ENCODE data around the gene CELF2. TPM values are rescaled to one million over a fixed set of nuclear protein-coding genes. Genes with fewer than 3 reads are reported as not detected.

CELF2 gene
- polyA plus RNA-seq, 1 donor from 2014 or later = 55.5 TPM

- Histone ChIP-seq H3K9me2 (ENCODE audit: insufficient read depth, low read length) (no peaks in the 10 kb centered on the region), H3K79me2 (replicated peaks; ENCODE audit: insufficient read depth, low read length) (peaks cover 2% of the 10 kb centered on the region), H3K9ac (ENCODE audit: low read length) (no peak overlapping the region), H4K20me1 (ENCODE audit: insufficient read depth) (no peaks in the 10 kb centered on the region), H3K27ac (ENCODE audit: low read length) (no peak overlapping the region), H2AFZ (ENCODE audit: low read depth, low read length) (no peak overlapping the region), H3K9me3 (ENCODE audit: low read length) (no peaks in the 10 kb centered on the region), H3K4me3 (ENCODE audit: low read length) (no peak overlapping the region), H3K36me3 (ENCODE audit: insufficient read depth, low read length) (no peaks in the 10 kb centered on the region), H3F3A (ENCODE audit: insufficient read depth, low read length, poor library complexity, severe bottlenecking) (no peaks in the 10 kb centered on the region), H3K27me3 (ENCODE audit: insufficient read depth, low read depth, low read length) (no peaks in the 10 kb centered on the region), H3K4me2 (ENCODE audit: low read length) (no peak overlapping the region)
- TF ChIP-seq RAD21 (conservative IDR thresholded peaks at IDR 0.05) (no peak), MXI1 (conservative IDR thresholded peaks at IDR 0.05; ENCODE audit: poor library complexity, severe bottlenecking) (no peak)
Observed at GRCh38 chr10:11013836-11014235, 3.8 kb upstream of the CELF2 start.

DNA sequence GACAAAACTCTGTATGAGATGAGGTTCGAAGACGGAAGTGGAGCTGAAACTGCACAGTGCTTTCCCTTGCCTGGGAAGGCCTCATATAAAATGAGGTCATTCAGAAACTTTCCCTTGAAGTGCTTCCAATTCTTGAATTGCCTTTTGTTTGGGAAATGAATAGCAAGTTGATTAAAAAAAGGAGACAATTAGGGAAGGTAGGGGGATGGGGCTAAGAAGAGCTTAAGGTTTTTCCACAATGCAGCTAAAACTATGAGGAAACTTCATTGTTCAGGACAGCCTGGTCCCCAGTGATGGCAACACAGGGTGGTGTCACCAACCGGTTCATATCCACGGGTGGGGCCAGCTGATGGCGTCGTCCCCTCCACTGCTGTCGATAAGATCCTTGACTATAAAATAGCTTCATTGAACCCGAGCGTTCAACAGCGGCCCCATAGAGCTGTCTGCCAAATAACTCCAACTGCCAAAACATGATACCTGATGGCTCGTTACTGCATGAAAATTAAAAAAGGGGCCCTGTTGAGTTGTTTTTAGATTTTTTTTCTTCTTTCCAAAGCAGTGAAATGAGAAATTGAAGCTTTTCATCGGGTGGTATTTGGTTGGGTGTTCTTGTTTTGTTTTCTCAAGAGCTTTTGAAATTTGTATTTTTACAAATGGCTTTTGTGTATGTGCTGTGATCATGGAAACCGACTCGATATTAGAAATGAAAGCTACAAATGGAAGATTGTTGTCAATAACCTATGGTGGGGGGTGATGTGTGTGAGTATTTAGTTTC, 2.8 kb upstream of the CELF2 start:
- Histone ChIP-seq H3K36me3 (ENCODE audit: insufficient read depth, low read length) (no peaks in the 10 kb centered on the region), H2AFZ (ENCODE audit: low read depth, low read length) (no peak overlapping the region), H3K4me2 (ENCODE audit: low read length) (no peak overlapping the region), H3K4me3 (ENCODE audit: low read length) (no peak overlapping the region), H3K27me3 (ENCODE audit: insufficient read depth, low read depth, low read length) (no peaks in the 10 kb centered on the region), H3K27ac (ENCODE audit: low read length) (no peak overlapping the region), H3K9me3 (ENCODE audit: low read length) (no peaks in the 10 kb centered on the region), H3K9me2 (ENCODE audit: insufficient read depth, low read length) (no peaks in the 10 kb centered on the region), H4K20me1 (ENCODE audit: insufficient read depth) (no peaks in the 10 kb centered on the region), H3K9ac (ENCODE audit: low read length) (no peak overlapping the region), H3F3A (ENCODE audit: insufficient read depth, low read length, poor library complexity, severe bottlenecking) (no peaks in the 10 kb centered on the region), H3K79me2 (replicated peaks; ENCODE audit: insufficient read depth, low read length) (peaks cover 12% of the 10 kb centered on the region)
- TF ChIP-seq RAD21 (conservative IDR thresholded peaks at IDR 0.05) (no peak), TAF1 (IDR thresholded peaks at IDR 0.05; ENCODE audit: low read depth) (no peak), MXI1 (conservative IDR thresholded peaks at IDR 0.05; ENCODE audit: poor library complexity, severe bottlenecking) (no peak), POLR2AphosphoS5 (IDR thresholded peaks at IDR 0.05) (no peak), REST (IDR thresholded peaks at IDR 0.05; ENCODE audit: borderline replicate concordance) (no peak), EP300 (conservative IDR thresholded peaks at IDR 0.05; ENCODE audit: poor library complexity, severe bottlenecking) (no peak), EZH2 (IDR thresholded peaks at IDR 0.05; ENCODE audit: borderline replicate concordance, insufficient read depth, low read length, poor library complexity, severe bottlenecking) (no peak), SMC3 (conservative IDR thresholded peaks at IDR 0.05; ENCODE audit: poor library complexity) (no peak)
- TF ChIP-seq, protein P1, sequence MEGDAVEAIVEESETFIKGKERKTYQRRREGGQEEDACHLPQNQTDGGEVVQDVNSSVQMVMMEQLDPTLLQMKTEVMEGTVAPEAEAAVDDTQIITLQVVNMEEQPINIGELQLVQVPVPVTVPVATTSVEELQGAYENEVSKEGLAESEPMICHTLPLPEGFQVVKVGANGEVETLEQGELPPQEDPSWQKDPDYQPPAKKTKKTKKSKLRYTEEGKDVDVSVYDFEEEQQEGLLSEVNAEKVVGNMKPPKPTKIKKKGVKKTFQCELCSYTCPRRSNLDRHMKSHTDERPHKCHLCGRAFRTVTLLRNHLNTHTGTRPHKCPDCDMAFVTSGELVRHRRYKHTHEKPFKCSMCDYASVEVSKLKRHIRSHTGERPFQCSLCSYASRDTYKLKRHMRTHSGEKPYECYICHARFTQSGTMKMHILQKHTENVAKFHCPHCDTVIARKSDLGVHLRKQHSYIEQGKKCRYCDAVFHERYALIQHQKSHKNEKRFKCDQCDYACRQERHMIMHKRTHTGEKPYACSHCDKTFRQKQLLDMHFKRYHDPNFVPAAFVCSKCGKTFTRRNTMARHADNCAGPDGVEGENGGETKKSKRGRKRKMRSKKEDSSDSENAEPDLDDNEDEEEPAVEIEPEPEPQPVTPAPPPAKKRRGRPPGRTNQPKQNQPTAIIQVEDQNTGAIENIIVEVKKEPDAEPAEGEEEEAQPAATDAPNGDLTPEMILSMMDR (IDR thresholded peaks at IDR 0.05; ENCODE audit: poor library complexity, severe bottlenecking) = no peak
